ENCODE measurements around the gene SYCP2. TPM values are rescaled to one million over a fixed set of nuclear protein-coding genes. Genes with fewer than 3 reads are reported as not detected.
A peak's percentile ranks its signal among the peaks of the same experiment; 100 is the strongest.

The SYCP2 gene
- total and polyA plus RNA-seq, 2 experiments from 2014 or later: 0.22 to 0.24 TPM

DNA sequence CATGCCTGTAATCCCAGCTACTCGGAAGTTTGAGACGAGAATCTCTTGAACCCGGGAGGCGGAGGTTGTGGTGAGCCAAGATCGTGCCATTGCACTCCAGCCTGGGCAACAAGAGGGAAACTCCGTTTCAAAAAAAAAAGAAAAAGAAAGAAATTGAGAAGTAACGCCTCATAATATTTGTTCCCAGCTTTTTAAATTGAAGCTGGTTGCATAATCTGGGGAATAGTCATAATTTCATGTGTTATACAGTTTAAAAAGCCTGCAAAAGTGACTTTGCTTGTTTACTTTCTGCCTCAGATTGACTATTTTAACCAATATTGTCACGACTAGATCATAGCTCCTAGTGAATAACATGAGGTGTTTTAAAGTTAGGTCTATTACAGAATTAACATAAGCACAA lies 13.9 kb upstream of the SYCP2 start:
- in situ Hi-C loops (cut with MboI): no loop called here
- Histone ChIP-seq H3F3A (ENCODE audit: insufficient read depth) (0 out of 2 replicates have a peak, but pooled peaks cover 11% of the 10 kb centered on the region), H3K4me3 (no peak overlapping the region), H4K20me1 (ENCODE audit: insufficient read depth) (no peaks in the 10 kb centered on the region), H3K9me3 (ENCODE audit: low read depth) (no peaks in the 10 kb centered on the region), H3K27me3 (replicated peaks; ENCODE audit: insufficient read depth) (no peaks in the 10 kb centered on the region), H3K36me3 (ENCODE audit: low read depth) (peaks cover 16% of the 10 kb centered on the region; the same call in 1 of the 2 replicates), H3K79me2 (ENCODE audit: insufficient read depth) (peaks cover 5% of the 10 kb centered on the region), H3K27ac (no peak overlapping the region), H2AFZ (no peak overlapping the region), H3K9me2 (ENCODE audit: insufficient read depth) (no peaks in the 10 kb centered on the region), H3K9ac (no peak overlapping the region), H3K4me2 (ENCODE audit: unreplicated experiment) (no peak overlapping the region), H3K4me1 (ENCODE audit: insufficient read depth) (peaks cover 8% of the 10 kb centered on the region)
- WGBS, 2 experiments (ENCODE audit: low coverage in 1 of 2, low lambda C conversion rate in 2 of 2, missing lambda C conversion rate in 2 of 2): 60 to 66% methylated on average over 8 of the region's 8 CpGs
- no peak for DNase-seq
- TF ChIP-seq EZH2phosphoT487 (IDR thresholded peaks at IDR 0.05; ENCODE audit: insufficient read depth, low read depth) (no peak), EZH2 (IDR thresholded peaks at IDR 0.05; ENCODE audit: insufficient read depth, poor library complexity, severe bottlenecking) (no peak)

DNA sequence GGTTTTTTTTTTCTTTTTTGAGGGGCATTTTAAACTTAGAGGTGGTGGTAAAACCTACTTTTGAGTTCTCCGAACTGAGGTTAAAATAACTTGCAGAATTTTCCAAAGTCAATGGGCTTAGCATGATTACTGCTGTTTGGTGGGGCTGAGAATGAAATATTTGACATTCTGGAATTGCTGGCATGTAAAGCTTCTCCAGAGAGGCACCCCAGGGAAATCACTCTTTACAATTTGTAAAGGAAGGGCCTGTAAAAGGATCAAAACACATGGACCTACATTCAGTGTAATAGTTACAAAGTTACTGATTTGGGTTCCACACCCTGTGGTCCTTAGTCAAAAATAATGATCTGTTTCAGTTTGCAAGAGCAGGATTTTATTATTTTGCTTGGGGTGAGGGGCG lies 12.3 kb upstream of the SYCP2 start:
- Histone ChIP-seq H3K36me3 (ENCODE audit: low read depth) (peaks cover 16% of the 10 kb centered on the region; the same call in 1 of the 2 replicates), H3F3A (ENCODE audit: insufficient read depth) (peaks cover 26% of the 10 kb centered on the region), H3K4me2 (ENCODE audit: unreplicated experiment) (no peak overlapping the region), H3K79me2 (ENCODE audit: insufficient read depth) (peaks cover 14% of the 10 kb centered on the region), H2AFZ (no peak overlapping the region), H3K9me2 (ENCODE audit: insufficient read depth) (no peaks in the 10 kb centered on the region), H3K9me3 (ENCODE audit: low read depth) (no peaks in the 10 kb centered on the region), H3K27me3 (replicated peaks; ENCODE audit: insufficient read depth) (no peaks in the 10 kb centered on the region), H4K20me1 (ENCODE audit: insufficient read depth) (no peaks in the 10 kb centered on the region), H3K4me3 (no peak overlapping the region), H3K9ac (0 out of 2 replicates have a peak overlapping the region, but pooled peaks have one; percentile 3), H3K27ac (no peak overlapping the region), H3K4me1 (ENCODE audit: insufficient read depth) (peaks cover 21% of the 10 kb centered on the region)
- WGBS, 2 experiments (ENCODE audit: low coverage in 1 of 2, low lambda C conversion rate in 2 of 2, missing lambda C conversion rate in 2 of 2): 84 to 88% methylated on average over 2 of the region's 2 CpGs
- TF ChIP-seq EZH2 (IDR thresholded peaks at IDR 0.05; ENCODE audit: insufficient read depth, poor library complexity, severe bottlenecking): no peak
- no peak for TF ChIP-seq EZH2phosphoT487 (IDR thresholded peaks at IDR 0.05; ENCODE audit: insufficient read depth, low read depth)
- in situ Hi-C loops (cut with MboI): no loop called here
- DNase-seq: no peak

DNA sequence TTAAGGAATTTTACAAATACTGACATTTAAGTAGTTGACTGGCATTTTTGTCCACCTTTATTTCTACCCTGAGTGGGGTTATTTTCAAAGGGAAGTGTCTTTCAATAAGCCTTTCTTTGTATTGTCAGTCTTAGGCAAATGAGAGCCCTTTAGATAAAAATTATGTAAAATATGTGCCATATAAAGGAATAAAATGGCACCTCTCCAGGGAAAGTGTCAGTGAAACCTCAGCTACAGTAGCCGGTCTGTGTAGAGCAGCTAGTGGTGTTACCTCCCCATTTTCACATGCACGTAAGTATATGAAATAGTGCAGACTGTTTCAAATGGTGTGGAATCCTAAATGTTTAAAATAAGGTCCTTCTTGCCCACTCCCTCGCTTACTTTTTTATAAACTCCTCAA lies 11.7 kb upstream of the SYCP2 start:
- Histone ChIP-seq H2AFZ (no peak overlapping the region), H3K4me1 (ENCODE audit: insufficient read depth) (peaks cover 21% of the 10 kb centered on the region), H3K36me3 (ENCODE audit: low read depth) (peaks cover 16% of the 10 kb centered on the region; the same call in 1 of the 2 replicates), H3K4me3 (no peak overlapping the region), H4K20me1 (ENCODE audit: insufficient read depth) (no peaks in the 10 kb centered on the region), H3K27me3 (replicated peaks; ENCODE audit: insufficient read depth) (no peaks in the 10 kb centered on the region), H3K9me2 (ENCODE audit: insufficient read depth) (no peaks in the 10 kb centered on the region), H3K27ac (no peak overlapping the region), H3K4me2 (ENCODE audit: unreplicated experiment) (no peak overlapping the region), H3K9me3 (ENCODE audit: low read depth) (no peaks in the 10 kb centered on the region), H3K79me2 (ENCODE audit: insufficient read depth) (peaks cover 14% of the 10 kb centered on the region), H3K9ac (no peak overlapping the region), H3F3A (ENCODE audit: insufficient read depth) (peaks cover 27% of the 10 kb centered on the region)
- DNase-seq: peak; percentile 25
- in situ Hi-C loops (cut with MboI): no loop called here
- TF ChIP-seq EZH2phosphoT487 (IDR thresholded peaks at IDR 0.05; ENCODE audit: insufficient read depth, low read depth) (no peak), EZH2 (IDR thresholded peaks at IDR 0.05; ENCODE audit: insufficient read depth, poor library complexity, severe bottlenecking) (no peak)
- WGBS, 2 experiments (ENCODE audit: low coverage in 1 of 2, low lambda C conversion rate in 2 of 2, missing lambda C conversion rate in 2 of 2): 74 to 82% methylated on average over 3 of the region's 3 CpGs

DNA sequence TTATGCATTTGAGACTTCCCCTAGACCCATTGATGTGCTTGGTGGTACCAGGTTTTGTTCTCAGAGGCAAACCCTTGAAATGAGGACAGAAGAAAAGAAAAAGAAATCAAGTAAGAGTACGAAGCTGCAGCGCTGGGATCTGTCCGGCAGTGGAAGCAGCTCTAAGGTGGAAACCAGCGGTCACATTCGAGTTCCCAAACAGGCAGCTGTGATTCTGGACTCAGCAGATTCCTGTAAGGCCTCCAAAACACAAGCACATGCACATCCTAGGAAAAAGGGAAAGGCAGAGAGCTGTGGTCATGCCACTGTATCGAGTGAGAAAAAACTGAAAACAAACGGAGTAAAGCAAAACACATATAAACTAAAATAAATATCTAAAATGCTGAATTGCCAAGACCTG lies 11.3 kb upstream of the SYCP2 start:
- H3K4me3 ChIP-seq: no peak overlapping the region
- H2AFZ ChIP-seq: no peak overlapping the region
- H3K9ac ChIP-seq: no peak overlapping the region
- H3K9me3 ChIP-seq (ENCODE audit: low read depth): no peaks in the 10 kb centered on the region
- H3F3A ChIP-seq (ENCODE audit: insufficient read depth): peaks cover 27% of the 10 kb centered on the region
- TF ChIP-seq EZH2phosphoT487 (IDR thresholded peaks at IDR 0.05; ENCODE audit: insufficient read depth, low read depth) (no peak), EZH2 (IDR thresholded peaks at IDR 0.05; ENCODE audit: insufficient read depth, poor library complexity, severe bottlenecking) (no peak)
- H3K9me2 ChIP-seq (ENCODE audit: insufficient read depth): no peaks in the 10 kb centered on the region
- no peak for DNase-seq
- H3K4me1 ChIP-seq (ENCODE audit: insufficient read depth): peaks cover 21% of the 10 kb centered on the region
- H3K27me3 ChIP-seq (replicated peaks; ENCODE audit: insufficient read depth): no peaks in the 10 kb centered on the region
- H3K27ac ChIP-seq: no peak overlapping the region
- in situ Hi-C loops (cut with MboI): no loop called here
- 88 to 89% methylated on average over 7 of the region's 7 CpGs for WGBS, 2 experiments (ENCODE audit: low coverage in 1 of 2, low lambda C conversion rate in 2 of 2, missing lambda C conversion rate in 2 of 2)
- H3K36me3 ChIP-seq (ENCODE audit: low read depth): peaks cover 16% of the 10 kb centered on the region; the same call in 1 of the 2 replicates
- H3K4me2 ChIP-seq (ENCODE audit: unreplicated experiment): no peak overlapping the region
- H4K20me1 ChIP-seq (ENCODE audit: insufficient read depth): no peaks in the 10 kb centered on the region
- peaks cover 14% of the 10 kb centered on the region for H3K79me2 ChIP-seq (ENCODE audit: insufficient read depth)

DNA sequence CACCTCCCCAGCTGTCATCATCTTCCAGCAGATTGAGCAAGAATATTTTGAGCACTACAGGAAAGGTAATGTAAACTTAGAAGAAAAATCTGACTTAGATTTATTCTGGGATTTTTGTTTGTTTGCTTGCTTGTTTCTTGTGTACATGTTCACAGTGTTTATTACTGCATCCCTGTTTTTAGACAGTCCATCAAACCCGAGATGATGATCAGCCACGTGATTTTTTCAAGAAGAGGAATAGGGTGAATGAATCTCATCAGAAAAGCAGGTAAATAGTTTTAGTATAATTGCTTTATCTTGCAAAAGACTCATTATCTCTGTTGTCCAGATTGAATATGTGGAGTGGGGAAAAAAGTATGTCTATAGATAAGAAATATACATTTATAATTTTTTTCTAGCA lies 8.8 kb upstream of the SYCP2 start:
- Histone ChIP-seq H3K27ac (no peak overlapping the region), H3K27me3 (replicated peaks; ENCODE audit: insufficient read depth) (no peaks in the 10 kb centered on the region), H3K36me3 (ENCODE audit: low read depth) (peaks cover 16% of the 10 kb centered on the region; the same call in 1 of the 2 replicates), H3K4me3 (no peak overlapping the region), H3K9me2 (ENCODE audit: insufficient read depth) (no peaks in the 10 kb centered on the region), H3K4me2 (ENCODE audit: unreplicated experiment) (peak overlapping the region; percentile 94), H3K9ac (no peak overlapping the region), H4K20me1 (ENCODE audit: insufficient read depth) (no peaks in the 10 kb centered on the region), H3K4me1 (ENCODE audit: insufficient read depth) (peaks cover 36% of the 10 kb centered on the region), H3K9me3 (ENCODE audit: low read depth) (no peaks in the 10 kb centered on the region), H3K79me2 (ENCODE audit: insufficient read depth) (peaks cover 23% of the 10 kb centered on the region), H2AFZ (no peak overlapping the region), H3F3A (ENCODE audit: insufficient read depth) (peaks cover 26% of the 10 kb centered on the region)
- in situ Hi-C loops (cut with MboI): no loop called here
- 36 to 48% methylated on average over 2 of the region's 2 CpGs for WGBS, 2 experiments (ENCODE audit: low coverage in 1 of 2, low lambda C conversion rate in 2 of 2, missing lambda C conversion rate in 2 of 2)
- TF ChIP-seq EZH2 (IDR thresholded peaks at IDR 0.05; ENCODE audit: insufficient read depth, poor library complexity, severe bottlenecking): no peak
- no peak for TF ChIP-seq EZH2phosphoT487 (IDR thresholded peaks at IDR 0.05; ENCODE audit: insufficient read depth, low read depth)
- no peak for DNase-seq
